Calu3 (cell line): ENCODE measurements around the gene SPX. TPM values are rescaled to one million over a fixed set of nuclear protein-coding genes. Genes with fewer than 3 reads are reported as not detected.
A peak's percentile ranks its signal among the peaks of the same experiment; 100 is the strongest.

Experiments
- BruUV-seq: library from RNA; stranded (reverse); fragments of 400-500 nt; replicated peaks from 2 replicates; lab custom pipeline; 2021; lab: Mats Ljungman, UMichigan
- CTCF ChIA-PET: fragments of 300-600 bp; sonication (Branson Sonifier 250); formaldehyde crosslinking; loops from one replicate; lab custom pipeline; 2022; ENCODE audit warnings: antibody characterized with exemption; lab: Charles Lee
- DNase-seq: peaks from one replicate; pipeline ENCODE4 v3.0.0; 2022
- H3K27ac Mint-ChIP-seq: one replicate; pipeline ENCODE4 v1.8.0; 2022; ENCODE audit warnings: mixed read lengths; ENCODE audit not compliant: unreplicated experiment
- H3K27me3 Mint-ChIP-seq: one replicate; pipeline ENCODE4 v1.8.0; 2022; ENCODE audit warnings: mixed read lengths; ENCODE audit not compliant: unreplicated experiment
- H3K36me3 Mint-ChIP-seq: one replicate; pipeline ENCODE4 v1.8.0; 2022; ENCODE audit warnings: mild to moderate bottlenecking, moderate library complexity, mixed read lengths; ENCODE audit not compliant: insufficient read depth, unreplicated experiment
- H3K4me1 Mint-ChIP-seq: one replicate; pipeline ENCODE4 v1.8.0; 2022; ENCODE audit warnings: mild to moderate bottlenecking, low read depth, mixed read lengths; ENCODE audit not compliant: unreplicated experiment
- H3K4me3 Mint-ChIP-seq: one replicate; pipeline ENCODE4 v1.8.0; 2022; ENCODE audit warnings: mild to moderate bottlenecking, low read depth, moderate library complexity, mixed read lengths; ENCODE audit not compliant: unreplicated experiment
- H3K9me3 Mint-ChIP-seq: one replicate; pipeline ENCODE4 v1.8.0; 2022; ENCODE audit warnings: low read depth, mixed read lengths; ENCODE audit not compliant: unreplicated experiment
- CTCF ChIP-seq: fragments of 200-600 bp; IDR thresholded peaks from one replicate; pipeline ENCODE4 v1.8.0; 2022; ENCODE audit warnings: antibody characterized with exemption; ENCODE audit not compliant: unreplicated experiment
- intact Hi-C: fragments of 100-400 bp; cut with micrococcal nuclease; formaldehyde crosslinking; loops from one replicate; pipeline ENCODE4 v1.10.0; 2022; ENCODE audit not compliant: unreplicated experiment
- total RNA-seq: library from RNA; stranded (reverse); gene quantifications from 2 replicates; pipeline ENCODE4 v1.2.3, GENCODE V29; 2022

SPX gene
- total RNA-seq, 1 experiment from 2014 or later, result not detected

GRCh38 chr12:21485998-21486397, 40.1 kb upstream of the SPX start:
- no peak overlapping the region for H3K4me3 Mint-ChIP-seq
- intact Hi-C loops, result no loop called here
- H3K9me3 Mint-ChIP-seq, result no peaks in the 10 kb centered on the region
- CTCF ChIA-PET, result interaction anchor here (0.6 kb wide), 1 partner anchor 50 kb away, joined by 3 read pairs; no protein-coding TSS in a partner anchor
- TF ChIP-seq CTCF, result no peak
- no peaks in the 10 kb centered on the region for H3K27me3 Mint-ChIP-seq
- BruUV-seq, result no TSS peak
- no peaks in the 10 kb centered on the region for H3K36me3 Mint-ChIP-seq
- no peak for DNase-seq
- no peaks in the 10 kb centered on the region for H3K4me1 Mint-ChIP-seq
- no peak overlapping the region for H3K27ac Mint-ChIP-seq

GRCh38 chr12:21499765-21500164, 26.3 kb upstream of the SPX start:
- no peak for DNase-seq
- intact Hi-C loops, result loop anchor here (1.0 to 10.0 kb wide), 3 partner anchors 28 to 185 kb away; partner anchors contain the start of gene PYROXD1
- Mint-ChIP-seq H3K4me3 (no peak overlapping the region), H3K4me1 (peaks cover 9% of the 10 kb centered on the region), H3K36me3 (peaks cover 5% of the 10 kb centered on the region), H3K27ac (no peak overlapping the region), H3K9me3 (no peaks in the 10 kb centered on the region), H3K27me3 (no peaks in the 10 kb centered on the region)
- CTCF ChIA-PET, result no interaction called here
- no TSS peak for BruUV-seq
- no peak for TF ChIP-seq CTCF

GRCh38 chr12:21500786-21501257, 25.3 kb upstream of the SPX start:
- H3K27me3 Mint-ChIP-seq, result no peaks in the 10 kb centered on the region
- no peaks in the 10 kb centered on the region for H3K9me3 Mint-ChIP-seq
- peaks cover 9% of the 10 kb centered on the region for H3K4me1 Mint-ChIP-seq
- intact Hi-C loops, result loop anchor here (5.0 to 10.0 kb wide), 2 partner anchors 64 to 184 kb away; partner anchors contain the start of gene PYROXD1
- H3K36me3 Mint-ChIP-seq, result no peaks in the 10 kb centered on the region
- no peak for DNase-seq
- BruUV-seq, result TSS peak; percentile 53
- no peak for TF ChIP-seq CTCF
- CTCF ChIA-PET, result interaction anchor here (0.7 kb wide), 1 partner anchor 943 kb away, joined by 3 read pairs; no protein-coding TSS in a partner anchor
- H3K4me3 Mint-ChIP-seq, result no peak overlapping the region
- no peak overlapping the region for H3K27ac Mint-ChIP-seq

- peak; percentile 90 for DNase-seq
- BruUV-seq, result no TSS peak
- Mint-ChIP-seq H3K4me3 (no peak within 1 kb of the TSS), H3K9me3 (no peaks in the 10 kb centered on the region), H3K27ac (no peak within 1 kb of the TSS), H3K4me1 (peaks cover 9% of the 10 kb centered on the region), H3K36me3 (no peaks in the 10 kb centered on the region), H3K27me3 (no peaks in the 10 kb centered on the region)
- TF ChIP-seq CTCF, result no peak
- intact Hi-C loops, result loop anchor here (5.0 to 10.0 kb wide), 2 partner anchors 64 to 183 kb away; partner anchors contain the start of gene PYROXD1
- CTCF ChIA-PET, result interaction anchor here (0.7 kb wide), 1 partner anchor 942 kb away, joined by 3 read pairs; no protein-coding TSS in a partner anchor
These were observed 24.6 kb upstream of the SPX start, which contains the start of the genes GOLT1B and RECQL for GRCh38 chr12:21501258-21502163. GOLT1B (plus strand) TSS chr12:21501789; CDS start chr12:21501924, 135 bp downstream. RECQL (minus strand) TSS chr12:21501635; CDS start chr12:21499570, 2,065 bp downstream.
